Stimulated activated CD4-positive, alpha-beta T cell treated with anti-CD3 and anti-CD28 coated beads, Interleukin-4, amount 100 ng/mL, for 48 hours (primary cell): ENCODE results near the gene MICAL3.
"Not testable (repeated sequence)": the region's sequence is repeated elsewhere in the genome, so short reads cannot be mapped to it uniquely, and the experiment has no call there.

Experiments used
- DNase-seq, 2 donors: peaks; one replicate each; pipeline ENCODE4 v3.0.0-alpha.2; 2020; ENCODE audit warnings: low read depth in 2 of 2

Gene MICAL3

DNA sequence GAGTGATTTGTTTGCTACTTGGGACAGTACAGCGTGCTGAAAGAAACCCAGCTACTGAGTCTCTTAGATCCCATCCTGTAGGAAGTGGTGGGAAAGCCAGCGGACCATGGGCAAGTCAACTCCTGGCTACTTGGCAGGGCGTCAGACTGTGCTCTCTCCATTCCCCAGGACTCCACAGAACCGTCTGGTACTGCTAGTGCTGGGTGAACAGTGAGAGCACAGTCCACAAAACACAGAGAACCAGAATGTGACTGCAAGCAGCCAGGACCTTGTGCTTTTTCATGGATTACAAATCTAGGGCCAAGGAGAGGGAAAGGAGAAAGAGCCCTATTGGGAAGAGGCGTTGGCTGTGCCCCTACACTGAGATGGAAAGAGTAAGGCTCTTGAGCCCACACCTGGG lies 260.3 kb downstream of the MICAL3 start:
- no peak for DNase-seq

DNA sequence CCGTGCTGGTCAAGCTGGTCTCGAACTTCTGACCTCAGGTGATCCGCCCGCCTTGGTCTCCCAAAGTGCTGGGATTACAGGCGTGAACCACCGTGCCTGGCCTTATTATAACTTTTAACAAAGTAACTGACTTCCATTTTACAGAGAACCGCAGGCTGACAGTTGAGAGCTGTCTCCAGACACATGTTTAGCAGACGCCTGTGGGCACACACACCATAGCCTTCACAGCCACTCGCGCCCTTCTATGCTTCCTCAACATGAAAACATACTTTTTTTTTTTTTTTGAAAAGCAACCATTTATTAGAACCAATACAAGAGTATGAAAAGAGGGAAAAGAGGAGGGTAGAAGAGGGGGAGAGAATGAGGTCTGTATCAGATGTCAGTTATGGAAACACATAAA lies 260.9 kb downstream of the MICAL3 start:
- not testable (repeated sequence) for DNase-seq

DNA sequence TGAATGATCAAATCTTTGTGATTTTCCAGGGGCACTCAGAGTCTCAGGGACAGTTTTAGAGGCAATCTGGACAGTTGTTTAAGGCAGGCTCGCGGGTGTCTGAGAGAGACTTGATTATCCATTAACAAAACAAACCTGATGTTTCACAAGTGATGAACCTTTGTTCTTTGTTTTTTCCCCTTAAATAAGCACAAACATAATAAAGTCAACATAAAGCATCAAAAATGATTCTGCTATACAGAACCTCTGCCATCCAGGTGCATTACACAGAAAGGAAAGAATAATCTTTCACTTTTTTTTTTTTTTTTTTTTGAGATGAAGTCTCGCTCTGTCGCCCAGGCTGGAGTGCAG lies 263.2 kb downstream of the MICAL3 start:
- DNase-seq, result no peak

GRCh38 chr22:17754233-17754925 lies 270.0 kb downstream of the MICAL3 start:
- no peak for DNase-seq

DNA sequence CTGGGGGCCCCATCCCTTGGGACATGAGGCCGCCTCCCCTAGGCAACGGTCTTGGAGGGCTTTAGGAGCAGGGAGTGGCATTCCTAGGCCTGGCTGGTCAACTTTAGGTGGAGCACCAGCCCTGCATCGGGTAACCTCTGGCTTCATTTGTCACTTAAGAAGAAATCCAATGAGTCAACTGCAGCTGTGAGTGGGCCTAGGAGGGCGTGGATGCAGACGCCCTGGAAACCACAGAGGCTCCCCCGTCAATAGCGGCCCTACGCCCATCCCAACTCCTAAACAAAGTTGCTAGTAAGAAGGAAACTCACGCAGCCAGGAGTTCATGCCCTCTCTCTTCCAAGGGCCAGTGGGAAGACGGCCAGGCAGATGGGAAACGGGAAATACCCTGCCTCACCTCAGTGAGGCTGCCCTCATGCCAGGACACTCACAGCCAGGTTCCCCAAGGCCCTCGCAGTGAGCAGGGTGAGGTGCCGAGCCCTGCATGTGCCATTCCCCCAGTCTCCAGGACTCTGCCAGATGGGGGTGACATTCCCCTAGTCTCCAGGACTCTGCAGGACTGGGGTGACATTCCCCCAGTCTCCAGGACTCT lies 270.9 kb downstream of the MICAL3 start:
- DNase-seq, result no peak

DNA sequence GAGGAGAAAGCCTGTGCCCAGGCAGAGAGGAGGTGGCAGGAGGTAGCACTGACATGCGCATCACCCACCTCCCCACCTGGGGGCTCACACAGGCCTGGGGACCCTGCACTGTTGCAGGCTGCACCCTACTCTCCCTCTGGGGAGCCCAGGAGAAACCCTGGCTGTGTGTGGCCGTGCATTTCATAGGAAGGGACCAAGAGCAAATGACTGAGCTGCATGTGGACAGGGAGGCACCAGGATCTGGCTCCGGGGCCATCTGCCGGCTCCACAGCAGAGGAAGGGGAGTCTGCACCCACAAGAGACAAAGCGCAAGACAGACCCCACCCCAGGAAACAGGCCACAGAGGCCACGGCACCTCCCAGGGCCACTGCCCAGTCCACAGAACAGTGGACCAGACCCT lies 272.8 kb downstream of the MICAL3 start:
- no peak for DNase-seq

DNA sequence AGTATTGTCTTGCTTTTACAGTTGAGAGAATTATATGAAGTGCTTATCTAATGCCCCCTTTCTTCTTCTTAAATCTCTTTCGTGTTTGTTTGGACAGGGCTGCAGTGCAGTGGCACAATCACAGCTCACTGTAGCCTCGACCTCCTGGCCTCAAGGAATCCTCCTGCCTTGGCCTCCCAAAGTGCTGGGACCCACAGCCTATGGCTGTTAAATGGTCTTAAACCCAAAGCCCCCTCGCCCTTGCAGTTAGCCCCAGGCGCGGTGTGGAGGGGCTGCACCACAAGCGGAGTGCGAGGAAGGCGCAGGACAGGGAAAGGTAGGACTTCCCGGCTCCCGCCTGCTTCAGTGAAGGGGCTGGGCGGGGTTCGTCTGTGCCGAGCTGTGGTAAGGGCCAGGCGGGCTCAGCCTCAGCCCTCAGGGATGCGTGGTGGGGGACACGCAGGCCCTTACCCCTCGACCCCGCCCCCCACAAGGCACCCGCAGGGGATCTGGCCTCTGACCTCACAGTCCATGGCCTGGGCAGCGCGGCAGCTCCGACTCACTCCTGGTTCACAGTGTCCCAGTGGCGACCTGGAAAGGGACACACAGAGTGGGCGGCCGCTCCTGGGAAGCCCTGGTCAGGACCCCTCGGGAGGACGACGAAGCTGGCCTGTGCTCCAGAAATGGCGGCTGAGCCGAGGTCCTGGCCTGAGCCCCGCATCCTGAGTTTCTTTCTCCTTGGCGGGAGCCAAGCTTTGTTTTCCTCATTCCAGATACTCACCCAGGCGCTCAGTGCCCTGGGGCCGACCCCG lies 274.6 kb downstream of the MICAL3 start:
- no peak for DNase-seq

DNA sequence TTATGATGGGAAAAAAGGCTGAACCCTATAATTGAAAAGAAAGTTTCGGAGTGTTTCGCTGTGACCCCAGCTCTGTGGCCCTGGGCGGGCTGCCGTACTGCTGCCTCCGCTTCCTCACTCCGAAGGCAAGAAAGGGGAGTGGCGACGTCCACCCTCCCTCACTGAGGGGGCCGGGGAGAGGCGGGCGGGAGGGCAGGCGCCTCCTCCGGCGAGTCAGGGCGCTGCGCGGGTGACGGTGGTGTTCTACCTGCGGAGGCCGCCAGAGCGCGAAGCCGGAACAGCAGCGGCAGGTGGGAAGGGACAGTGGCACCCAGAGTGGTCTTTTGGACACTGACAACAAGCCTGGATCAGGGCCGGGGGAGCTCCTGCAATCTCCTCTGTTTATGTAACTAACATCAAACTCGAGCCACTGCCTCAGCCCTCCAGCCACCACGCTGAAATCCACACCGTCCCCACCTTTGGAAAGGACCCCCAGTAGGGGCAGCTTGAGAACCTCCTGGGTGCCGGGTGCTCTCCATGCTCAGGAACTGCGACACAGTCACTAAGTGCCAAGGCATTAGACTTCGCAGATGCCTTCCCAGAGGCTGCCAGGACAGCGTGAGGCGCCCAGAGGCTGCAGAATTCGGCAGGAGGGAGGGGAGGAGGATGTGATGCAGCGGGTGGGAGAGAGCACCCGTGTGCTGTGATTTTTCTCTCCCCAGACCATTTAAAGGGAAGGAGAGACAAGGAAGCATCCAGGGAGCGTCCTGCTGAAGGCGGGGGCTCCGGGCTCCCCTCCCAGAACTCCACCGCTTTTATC lies 275.6 kb downstream of the MICAL3 start:
- DNase-seq, result no peak

DNA sequence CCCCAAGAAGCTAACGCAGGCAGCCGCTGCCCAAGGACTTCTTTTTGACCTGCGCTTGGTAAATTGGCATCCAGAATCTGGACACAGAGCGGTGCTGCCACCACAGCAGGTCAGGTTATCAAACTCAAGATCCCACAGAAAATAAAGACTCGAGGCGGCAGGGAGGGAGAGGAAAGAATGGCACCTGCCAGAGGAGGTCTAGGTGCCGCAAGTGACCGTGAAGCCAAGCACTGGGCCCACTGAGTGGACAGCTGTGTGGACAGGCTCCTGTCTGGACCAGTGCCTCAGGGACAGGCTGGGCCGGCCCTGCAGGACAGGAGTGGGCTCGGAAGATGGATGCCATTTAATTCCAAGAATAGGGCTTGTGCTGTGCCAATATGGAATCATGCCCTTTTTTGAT lies 277.4 kb downstream of the MICAL3 start:
- DNase-seq, result no peak

GRCh38 chr22:17744430-17744829 lies 279.9 kb downstream of the MICAL3 start:
- no peak for DNase-seq

DNA sequence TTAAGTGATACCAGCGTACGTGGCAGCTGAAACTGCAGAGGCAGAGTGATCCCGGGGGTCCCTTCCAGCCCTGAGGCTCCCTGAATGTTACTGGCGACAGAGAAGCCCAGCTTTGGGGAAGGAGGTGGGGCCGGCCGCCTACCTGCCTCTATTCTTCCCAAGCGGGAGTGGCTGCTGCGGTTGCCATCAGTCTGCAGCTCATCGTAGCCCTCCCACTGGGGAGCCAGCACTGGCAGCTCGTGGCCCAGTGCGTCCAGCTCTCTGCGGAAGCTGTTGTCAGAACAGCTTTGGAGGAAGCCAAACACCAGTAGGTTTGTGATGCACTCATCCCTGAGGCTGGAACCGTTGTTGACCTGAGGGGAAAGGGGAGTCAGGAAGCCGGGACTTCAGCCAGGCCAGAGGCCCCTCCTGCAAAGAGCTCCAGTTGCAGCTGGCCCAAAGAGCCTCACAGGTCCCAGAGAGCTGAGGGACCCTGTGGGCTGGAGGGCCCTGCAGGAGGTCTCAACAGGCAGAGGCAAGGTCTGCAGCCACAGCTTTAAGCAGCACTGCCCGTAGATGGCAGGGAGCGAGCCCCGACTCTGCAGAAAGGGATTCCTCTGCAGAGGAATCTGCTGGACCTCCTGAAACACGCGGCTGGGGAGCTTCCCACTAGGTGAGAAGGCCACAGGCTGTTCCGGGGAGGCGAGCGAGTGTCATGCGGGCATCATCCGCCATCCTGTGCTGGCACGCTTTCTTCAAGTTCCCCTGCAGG lies 280.5 kb downstream of the MICAL3 start:
- no peak for DNase-seq

GRCh38 chr22:17742527-17742902 lies 281.8 kb downstream of the MICAL3 start:
- peak; percentile 59 for DNase-seq

DNA sequence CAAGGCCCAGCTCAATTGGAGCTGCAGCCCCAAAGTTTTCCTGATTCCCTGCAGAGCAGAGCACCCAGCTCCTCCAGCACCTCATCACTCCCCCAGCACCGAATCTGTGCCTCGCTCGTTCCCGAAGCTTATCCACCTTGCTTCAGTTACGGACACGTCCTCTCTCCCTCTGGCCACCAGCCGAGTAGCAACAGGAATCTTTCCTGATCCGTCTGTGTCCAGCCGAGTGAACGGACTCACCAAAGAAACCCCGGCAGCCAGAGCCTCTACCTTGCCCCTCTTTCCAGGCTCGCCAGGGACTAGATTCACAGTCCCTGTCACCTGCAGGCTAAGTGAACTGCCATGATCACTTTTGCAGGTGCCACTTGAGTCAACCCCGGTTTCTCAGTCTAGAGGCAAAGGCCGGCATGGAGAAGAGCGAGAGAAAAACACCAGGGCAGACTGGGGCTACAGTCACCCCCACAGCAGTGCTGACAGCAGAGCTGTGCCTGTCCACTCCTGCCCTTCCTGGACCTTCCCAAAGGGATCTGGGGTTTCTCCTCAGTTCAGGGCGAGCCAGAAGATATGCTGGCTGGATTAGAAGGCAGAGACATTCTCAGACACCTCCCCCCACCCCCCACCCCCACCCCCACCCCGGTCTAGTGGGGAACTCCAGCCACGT lies 282.4 kb downstream of the MICAL3 start:
- DNase-seq, result no peak

DNA sequence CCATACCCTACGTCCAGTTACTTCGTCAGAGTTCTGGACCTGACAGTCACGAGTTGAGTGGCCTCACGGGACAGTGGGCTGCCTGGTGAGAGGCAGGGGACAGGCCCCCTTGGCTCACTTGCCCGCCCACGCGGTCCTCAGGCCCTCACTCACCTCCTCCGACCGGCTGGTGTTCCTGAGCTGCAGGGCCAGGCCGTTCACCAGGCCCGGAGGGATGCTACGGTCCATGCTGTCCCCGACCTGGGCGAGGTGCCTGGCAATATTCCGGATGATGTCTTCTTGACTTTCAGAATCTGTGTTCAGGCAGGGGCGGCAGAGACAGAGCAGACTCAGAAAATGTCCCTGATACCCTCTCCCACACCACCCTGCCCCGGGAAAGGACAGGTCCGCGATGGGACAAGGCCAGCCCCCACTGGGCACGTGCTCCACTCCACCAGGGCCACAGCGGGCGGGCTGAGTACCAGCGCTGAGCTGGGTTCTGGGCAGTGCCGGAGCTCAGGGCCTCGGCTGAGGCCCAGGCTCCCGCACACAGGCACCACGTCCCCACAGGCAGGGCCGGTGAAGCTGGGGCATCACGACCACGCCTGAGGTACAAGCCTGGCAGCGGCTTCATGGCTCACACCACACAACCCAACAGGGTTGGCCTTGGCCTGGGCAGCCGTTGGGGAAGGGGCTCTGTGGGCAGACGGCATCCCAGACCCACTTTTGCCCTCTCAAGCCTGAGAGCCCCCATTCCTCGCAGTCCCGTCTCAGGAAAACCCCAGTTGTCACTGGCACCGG lies 285.0 kb downstream of the MICAL3 start:
- no peak for DNase-seq

DNA sequence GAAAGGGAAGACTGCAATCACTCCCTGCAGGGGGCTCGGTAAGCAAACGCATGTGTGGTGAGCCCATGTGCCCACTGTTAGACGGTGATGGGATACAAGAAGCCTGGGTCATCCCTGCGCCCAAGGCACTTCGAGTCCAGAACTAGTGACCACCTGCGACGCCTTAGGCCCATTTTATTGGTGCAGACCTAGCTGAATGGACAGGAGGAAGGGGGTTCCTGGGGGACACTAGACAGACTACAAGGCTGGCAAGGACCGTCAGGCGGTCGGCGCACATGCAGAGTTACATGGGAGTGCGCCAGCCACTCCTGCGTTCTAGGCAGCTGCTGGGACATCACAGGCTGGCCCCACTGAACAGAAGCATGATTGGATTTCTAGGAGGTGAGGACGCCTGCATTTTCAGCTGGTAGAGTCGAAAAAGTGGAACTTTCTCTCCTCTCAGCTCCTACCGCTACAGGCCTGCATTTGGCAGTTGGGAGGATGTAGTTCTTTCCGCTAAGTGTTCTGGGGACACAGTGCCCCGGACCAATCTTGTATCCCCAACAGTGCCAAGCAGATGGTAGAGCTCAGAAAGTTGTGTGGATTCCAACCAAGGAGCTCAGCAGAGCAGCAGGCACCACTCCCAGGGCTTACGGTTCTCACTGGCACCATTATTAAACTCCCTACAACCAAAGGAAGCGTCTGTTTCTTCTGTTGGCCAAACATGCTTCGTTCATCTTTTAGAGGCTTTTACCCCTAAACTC lies 285.8 kb downstream of the MICAL3 start:
- DNase-seq, result no peak
